ENCODE data around the gene GCSAML. TPM values are rescaled to one million over a fixed set of nuclear protein-coding genes. Genes with fewer than 3 reads are reported as not detected.

The GCSAML gene
- total RNA-seq, 3 donors from 2014 or later, result 0.32 to 1.3 (median 0.89) TPM

GRCh38 chr1:247574236-247574635, 25.3 kb downstream of the GCSAML start:
- DNase-seq, result no peak
- TF ChIP-seq CTCF (IDR thresholded peaks at IDR 0.05), result no peak
- H3K36me3 ChIP-seq (ENCODE audit: low read depth), result no peaks in the 10 kb centered on the region
- no peaks in the 10 kb centered on the region for H3K9me3 ChIP-seq
- no peaks in the 10 kb centered on the region for H3K4me1 ChIP-seq (ENCODE audit: low read depth)
- H3K4me3 ChIP-seq, result no peak overlapping the region
- intact Hi-C loops (cut with DNase I, micrococcal nuclease), result no loop called here
- ATAC-seq, result no peak

GRCh38 chr1:247574664-247575063, 25.7 kb downstream of the GCSAML start:
- ATAC-seq, result no peak
- TF ChIP-seq CTCF (IDR thresholded peaks at IDR 0.05), result no peak
- intact Hi-C loops (cut with DNase I, micrococcal nuclease), result no loop called here

GRCh38 chr1:247576514-247576913, 27.6 kb downstream of the GCSAML start:
- DNase-seq, result no peak
- no peak for TF ChIP-seq CTCF (IDR thresholded peaks at IDR 0.05)
- ATAC-seq, result no peak
- Histone ChIP-seq H3K36me3 (ENCODE audit: low read depth) (no peaks in the 10 kb centered on the region), H3K4me3 (no peak overlapping the region), H3K9me3 (no peaks in the 10 kb centered on the region), H3K4me1 (ENCODE audit: low read depth) (no peaks in the 10 kb centered on the region)
- intact Hi-C loops (cut with DNase I, micrococcal nuclease), result no loop called here

More at GRCh38 chr1:247574664-247575063, 25.7 kb downstream of the GCSAML start:
- no peak for DNase-seq
- H3K36me3 ChIP-seq (ENCODE audit: low read depth), result no peaks in the 10 kb centered on the region
- H3K9me3 ChIP-seq, result no peaks in the 10 kb centered on the region
- no peaks in the 10 kb centered on the region for H3K4me1 ChIP-seq (ENCODE audit: low read depth)
- no peak overlapping the region for H3K4me3 ChIP-seq

GRCh38 chr1:247578946-247579460, 30.1 kb downstream of the GCSAML start:
- Histone ChIP-seq H3K4me3 (no peak overlapping the region), H3K4me1 (ENCODE audit: low read depth) (no peaks in the 10 kb centered on the region), H3K36me3 (ENCODE audit: low read depth) (no peaks in the 10 kb centered on the region), H3K9me3 (no peaks in the 10 kb centered on the region)
- ATAC-seq, result no peak
- TF ChIP-seq CTCF (IDR thresholded peaks at IDR 0.05), result no peak
- DNase-seq, result no peak
- intact Hi-C loops (cut with DNase I, micrococcal nuclease), result no loop called here

- no peak for DNase-seq
- no peaks in the 10 kb centered on the region for H3K9me3 ChIP-seq
- no peak for ATAC-seq
- intact Hi-C loops (cut with DNase I, micrococcal nuclease), result no loop called here
- H3K4me3 ChIP-seq, result no peak within 1 kb of the TSS
- no peaks in the 10 kb centered on the region for H3K4me1 ChIP-seq (ENCODE audit: low read depth)
- TF ChIP-seq CTCF (IDR thresholded peaks at IDR 0.05), result no peak
- H3K36me3 ChIP-seq (ENCODE audit: low read depth), result no peaks in the 10 kb centered on the region
These were observed 39.1 kb downstream of the GCSAML start, which contains the start of gene OR2G2 for GRCh38 chr1:247588060-247588459. TSS of gene OR2G2 (plus strand) at chr1:247588360. CDS start at chr1:247588360, 0 bp downstream.

GRCh38 chr1:247605286-247605685, 56.4 kb downstream of the GCSAML start, which contains the start of gene OR2G3:
TSS of gene OR2G3 (plus strand) at chr1:247605586. CDS start at chr1:247605586, 0 bp downstream.
- no peak within 1 kb of the TSS for H3K4me3 ChIP-seq
- ATAC-seq (no peak), DNase-seq (no peak)
- intact Hi-C loops (cut with DNase I, micrococcal nuclease), result no loop called here
- TF ChIP-seq CTCF (IDR thresholded peaks at IDR 0.05), result no peak
- H3K9me3 ChIP-seq, result no peaks in the 10 kb centered on the region
- no peaks in the 10 kb centered on the region for H3K36me3 ChIP-seq (ENCODE audit: low read depth)
- H3K4me1 ChIP-seq (ENCODE audit: low read depth), result no peaks in the 10 kb centered on the region
